Mucosa of gallbladder (tissue), 1 donor: ENCODE measurements around the gene VEGFC. TPM values are rescaled to one million over a fixed set of nuclear protein-coding genes. Genes with fewer than 3 reads are reported as not detected.

Source experiments
- DNase-seq: peaks from one replicate; pipeline ENCODE4 v3.0.0-alpha.2; 2020; ENCODE audit warnings: low spot score
- total RNA-seq: library from RNA; stranded (reverse); gene quantifications from one replicate; pipeline ENCODE4 v1.2.1, GENCODE V29; 2021
- donor health status: DM: no; HTN: no; CAD: no.

Gene VEGFC
- total RNA-seq, 1 donor from 2014 or later: 14.4 TPM

- DNase-seq: no peak
These were observed 112.0 kb downstream of the VEGFC start for GRCh38 chr4:176680668-176681180.

DNA sequence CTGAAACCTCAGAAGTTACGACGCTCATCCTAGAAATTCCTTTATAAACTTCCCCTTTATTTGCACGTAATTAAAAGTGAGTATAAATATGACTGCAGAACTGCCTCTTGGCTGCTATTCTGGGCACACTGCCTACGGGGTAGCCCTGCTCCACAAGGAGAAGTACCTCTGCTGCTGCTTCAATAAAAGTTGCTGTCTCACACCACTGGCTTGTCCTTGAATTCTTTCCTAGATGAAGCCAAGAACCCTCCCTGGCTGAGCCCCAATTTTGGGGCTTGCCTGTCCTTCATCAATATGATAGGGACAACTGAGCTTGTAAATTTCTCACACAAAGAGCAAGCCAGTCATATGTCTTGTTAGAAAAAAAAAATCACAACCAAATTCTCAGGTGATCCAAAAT is 115.8 kb downstream of the VEGFC start:
- no peak for DNase-seq

DNA sequence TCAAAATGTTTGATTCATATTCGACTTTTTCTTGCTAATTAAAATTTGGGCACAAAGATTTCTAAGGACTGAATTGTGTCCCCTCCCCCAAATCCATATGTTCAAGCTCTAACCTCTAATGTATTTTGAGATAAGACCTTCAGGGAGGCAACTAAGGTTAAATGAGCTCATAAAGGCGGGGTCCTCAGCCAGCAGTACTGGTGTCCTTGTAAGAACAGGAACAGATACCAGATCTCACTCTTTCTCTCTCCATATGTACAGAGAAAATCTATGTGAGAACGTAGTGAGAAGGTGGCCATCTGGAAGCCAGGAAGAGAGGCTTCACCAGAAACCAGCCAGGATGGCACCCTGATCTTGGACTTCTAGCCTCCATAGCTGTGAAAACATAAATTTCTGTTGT is 116.9 kb downstream of the VEGFC start:
- DNase-seq: no peak

GRCh38 chr4:176671532-176671931 is 121.2 kb downstream of the VEGFC start:
- DNase-seq: peak; percentile 65

- DNase-seq: no peak
These were observed 124.4 kb downstream of the VEGFC start for GRCh38 chr4:176668324-176668723.

DNA sequence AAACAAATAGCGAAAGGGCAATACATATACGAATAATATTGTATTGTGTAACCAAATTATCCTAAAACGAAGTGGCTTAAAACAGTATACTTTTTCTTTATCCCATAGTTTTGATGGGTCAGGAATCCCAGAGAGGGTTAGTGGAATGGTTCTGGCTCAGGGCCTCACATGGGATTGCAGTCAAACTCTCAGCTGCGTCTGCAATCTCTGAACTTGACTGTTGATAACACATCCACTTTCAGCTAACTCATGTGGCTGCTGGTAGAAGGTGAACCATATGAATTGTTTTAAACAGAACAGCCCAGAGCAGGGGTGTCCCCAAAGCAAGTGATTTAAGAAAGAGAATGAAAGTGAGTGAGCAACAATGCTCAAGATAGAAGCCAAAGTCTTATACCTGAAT is 127.8 kb downstream of the VEGFC start:
- DNase-seq: no peak

GRCh38 chr4:176660561-176660960 is 132.2 kb downstream of the VEGFC start:
- DNase-seq: no peak

GRCh38 chr4:176656108-176656507 is 136.6 kb downstream of the VEGFC start:
- no peak for DNase-seq

DNA sequence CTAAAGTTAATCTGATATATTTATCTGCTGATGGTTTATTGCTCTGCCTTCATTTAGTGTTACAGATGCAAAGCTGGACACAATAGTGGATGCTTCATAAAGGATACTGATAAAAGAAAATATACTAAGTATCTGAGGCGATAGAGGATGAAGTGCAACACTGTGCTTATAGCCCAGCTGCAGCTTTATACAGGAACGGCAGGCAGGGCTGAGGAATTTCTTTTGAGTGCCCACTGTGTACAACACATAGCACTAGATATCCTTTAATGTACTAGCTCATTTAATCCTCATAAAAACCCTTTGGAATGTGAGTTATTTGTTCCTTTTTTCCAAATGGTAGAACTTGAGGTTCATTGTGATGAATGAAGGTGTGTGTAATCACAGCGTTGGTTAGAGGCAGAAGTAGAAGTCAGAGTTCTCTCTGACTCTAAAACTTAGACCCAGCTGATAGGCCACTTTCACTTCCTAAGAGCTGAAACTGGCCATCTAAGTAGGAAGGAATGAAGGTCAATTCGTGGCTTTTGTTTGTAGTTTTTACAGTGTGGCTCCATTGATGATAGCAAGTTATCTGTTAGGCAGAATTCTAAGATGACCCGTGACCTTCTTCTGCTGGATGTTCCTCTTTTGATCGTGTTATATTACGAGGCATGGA is 138.0 kb downstream of the VEGFC start:
- no peak for DNase-seq

GRCh38 chr4:176653401-176654220 is 139.1 kb downstream of the VEGFC start:
- DNase-seq: no peak

GRCh38 chr4:176646311-176646710 is 146.4 kb downstream of the VEGFC start:
- no peak for DNase-seq

DNA sequence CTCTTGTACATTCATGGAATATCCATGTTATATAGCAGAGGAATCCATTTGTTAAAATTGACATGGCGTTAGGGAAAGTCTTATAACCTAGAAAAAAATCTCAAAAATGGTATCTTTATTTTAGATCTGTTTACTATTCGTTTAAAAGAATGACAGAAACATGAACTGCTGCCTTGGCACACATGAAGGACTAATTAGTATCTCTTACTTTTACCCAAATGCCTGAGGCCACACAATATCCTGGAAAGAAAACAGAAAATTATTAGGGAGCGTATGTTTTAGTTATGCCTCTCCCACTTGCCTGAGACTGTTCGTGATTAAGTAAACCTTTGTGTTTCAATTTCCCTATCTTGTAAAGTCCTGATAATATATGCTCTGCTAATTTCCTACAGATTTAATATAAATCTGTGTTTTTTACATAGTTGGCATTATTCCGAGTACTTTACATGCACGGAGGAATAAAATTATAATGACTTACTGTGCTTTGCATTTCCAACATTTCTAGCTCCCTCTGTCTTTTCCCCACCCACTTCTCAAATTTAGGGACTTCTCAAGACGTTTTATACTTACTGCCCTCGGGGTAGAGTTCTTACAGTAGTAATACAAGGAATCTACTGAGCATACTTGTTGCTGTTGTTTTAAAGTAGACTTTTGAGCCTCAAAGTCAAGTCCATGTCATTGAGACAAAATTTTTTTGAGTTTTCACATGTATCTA is 147.3 kb downstream of the VEGFC start:
- DNase-seq: no peak

DNA sequence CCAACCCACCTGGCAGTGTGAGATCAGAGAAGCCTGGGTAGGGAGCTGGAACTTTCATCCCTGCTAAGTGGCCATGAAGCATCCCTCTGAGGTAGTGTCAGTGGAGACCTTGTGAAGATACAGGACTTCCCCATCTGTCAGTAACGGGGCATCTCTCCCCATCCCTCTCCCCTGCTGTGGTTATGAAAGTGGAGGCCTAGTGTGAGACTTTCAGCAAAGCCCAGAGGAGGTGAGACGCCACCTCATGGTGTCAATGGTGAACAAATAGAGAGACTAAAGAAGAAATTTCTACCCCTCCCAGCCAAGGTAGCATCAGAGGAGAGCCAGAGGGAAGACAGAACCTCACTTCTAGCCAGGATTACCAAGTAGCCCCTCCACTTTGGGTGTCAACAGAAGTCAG is 150.2 kb downstream of the VEGFC start:
- no peak for DNase-seq

- DNase-seq: no peak
These were observed 151.5 kb downstream of the VEGFC start for GRCh38 chr4:176641237-176641636.

DNA sequence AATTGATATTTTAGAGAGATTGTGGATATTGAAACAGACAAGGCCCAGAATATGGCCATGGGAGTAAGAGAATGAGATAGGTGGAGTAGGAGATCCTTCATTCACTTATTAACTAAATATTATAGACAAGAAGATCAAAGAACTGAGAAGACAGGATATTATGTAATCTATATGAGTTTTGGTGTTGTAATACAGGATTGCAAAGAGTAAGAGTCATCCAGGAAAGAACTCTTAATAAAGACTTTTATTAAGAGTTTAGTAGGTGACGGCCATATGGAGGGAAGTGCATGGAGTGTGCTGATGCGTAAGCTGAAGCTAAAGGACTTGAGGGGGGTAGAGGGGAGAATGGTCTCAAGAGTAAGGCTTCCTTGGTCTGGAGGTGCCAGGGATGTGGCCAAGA is 153.7 kb downstream of the VEGFC start:
- DNase-seq: no peak

DNA sequence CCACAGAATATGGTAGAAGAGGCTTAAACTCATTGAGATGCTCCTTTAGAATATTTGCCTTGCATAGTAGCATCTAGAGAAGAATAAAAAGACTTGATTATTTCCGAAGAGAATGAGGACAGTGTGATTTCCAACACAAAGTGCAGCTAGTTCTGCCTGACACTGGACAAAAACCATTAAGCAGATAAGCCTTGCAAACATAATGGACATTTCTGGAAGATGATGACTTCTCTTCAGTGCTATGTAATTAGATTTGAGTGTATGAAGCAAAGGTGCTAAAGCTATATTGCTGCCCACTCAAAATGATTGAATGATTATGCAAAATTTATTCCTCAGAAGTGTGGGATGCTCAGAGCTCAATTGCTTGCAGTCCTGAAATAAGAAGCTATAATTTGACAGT is 156.4 kb downstream of the VEGFC start:
- DNase-seq: no peak

DNA sequence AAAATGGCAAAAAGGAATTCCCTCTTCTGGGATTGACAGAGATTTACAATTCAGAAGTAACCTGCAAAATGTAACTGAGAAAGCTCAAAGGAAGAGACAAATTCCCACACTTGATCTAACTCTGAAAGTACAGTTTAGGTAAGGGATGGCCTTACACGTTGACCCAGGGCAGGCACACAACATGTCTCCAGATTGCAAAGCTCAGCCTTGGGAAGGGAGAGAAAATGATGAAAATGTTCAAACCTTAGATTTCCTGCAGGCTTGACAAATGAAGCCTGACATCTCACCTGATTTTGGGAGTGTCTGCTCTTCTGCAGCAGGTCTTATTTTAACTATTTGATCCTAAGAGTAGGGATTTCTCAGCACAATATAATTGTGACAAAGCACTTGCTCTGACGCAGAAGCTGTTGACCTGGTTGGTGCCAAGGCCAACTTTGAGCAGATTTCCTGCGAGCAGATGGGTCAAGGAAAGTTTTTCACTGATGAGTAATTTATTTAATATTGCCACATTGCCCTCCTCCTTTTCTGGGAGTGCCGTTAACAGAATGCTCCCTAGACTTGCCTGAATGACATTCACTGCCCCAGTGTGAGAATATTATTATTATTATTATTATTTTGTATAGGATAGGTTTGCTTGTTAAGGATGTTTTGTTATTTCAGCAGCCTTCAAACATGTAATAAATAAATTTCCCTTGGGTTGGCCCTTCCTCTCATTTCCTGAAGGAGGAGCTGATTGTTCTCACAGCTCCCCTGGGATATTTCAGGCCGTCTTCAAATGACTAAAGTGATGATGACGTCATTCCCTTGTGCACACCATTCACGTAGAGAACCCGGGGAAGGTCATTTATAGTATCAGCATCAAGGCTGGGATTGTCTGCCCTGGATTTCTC is 157.1 kb downstream of the VEGFC start:
- no peak for DNase-seq
